ENCODE measurements around the gene MEX3D. TPM values are rescaled to one million over a fixed set of nuclear protein-coding genes. Genes with fewer than 3 reads are reported as not detected.

Gene MEX3D
- total and polyA plus RNA-seq, 2 experiments from 2014 or later = 12.4 to 94.9 TPM

- Mint-ChIP-seq H3K27ac (peak overlapping the region; percentile 98), H3K27me3 (ENCODE audit: insufficient read depth, low read depth, poor library complexity) (peaks cover 33% of the 10 kb centered on the region), H3K4me1 (peaks cover 11% of the 10 kb centered on the region; the same call in 2 of the 3 replicates), H3K36me3 (ENCODE audit: low read depth) (peaks cover 29% of the 10 kb centered on the region), H3K4me3 (peak overlapping the region; percentile 88), H3K9me3 (no peaks in the 10 kb centered on the region)
- Histone ChIP-seq H2AFZ (peak overlapping the region; percentile 72; the same call in 1 of the 2 replicates), H3K27me3 (ENCODE audit: insufficient read depth) (no peaks in the 10 kb centered on the region), H3K4me3 (peak overlapping the region; percentile 85), H3K27ac (ENCODE audit: low read depth) (peak overlapping the region; percentile 85), H4K20me1 (replicated peaks; ENCODE audit: insufficient read depth) (peaks cover 20% of the 10 kb centered on the region), H3K36me3 (ENCODE audit: insufficient read depth) (no peaks in the 10 kb centered on the region; the same call in 1 of the 2 replicates), H3K4me1 (ENCODE audit: insufficient read depth) (peaks cover 8% of the 10 kb centered on the region), H3K4me2 (peak overlapping the region; percentile 95), H3K79me2 (replicated peaks; ENCODE audit: insufficient read depth) (peaks cover 40% of the 10 kb centered on the region), H3F3A (replicated peaks; ENCODE audit: low read depth) (peaks cover 32% of the 10 kb centered on the region), H3K9me2 (ENCODE audit: insufficient read depth) (no peaks in the 10 kb centered on the region)
- ATAC-seq = peak; percentile 6
- TF ChIP-seq CTCF (conservative IDR thresholded peaks at IDR 0.05; ENCODE audit: low read depth in 2 of 2) (no peak), ETS1 (IDR thresholded peaks at IDR 0.05) (no peak), ZNF331 (CRISPR knock-in tag; IDR thresholded peaks at IDR 0.05; ENCODE audit: low read depth) (no peak), STAT1 (IDR thresholded peaks at IDR 0.05; ENCODE audit: unreplicated experiment) (no peak), EZH2phosphoT487 (IDR thresholded peaks at IDR 0.05; ENCODE audit: unreplicated experiment) (no peak), EZH2 (IDR thresholded peaks at IDR 0.05; ENCODE audit: low read depth, unreplicated experiment) (no peak), ZNF462 (CRISPR knock-in tag; IDR thresholded peaks at IDR 0.05) (no peak), POLR2AphosphoS5 (IDR thresholded peaks at IDR 0.05; ENCODE audit: low read depth) (no peak), JUNB (IDR thresholded peaks at IDR 0.05; ENCODE audit: unreplicated experiment) (no peak), REST (IDR thresholded peaks at IDR 0.05; ENCODE audit: unreplicated experiment) (no peak), CREB1 (CRISPR knock-in tag; IDR thresholded peaks at IDR 0.05; ENCODE audit: low read depth) (no peak), ZNF114 (CRISPR knock-in tag; IDR thresholded peaks at IDR 0.05) (no peak), NANOG (IDR thresholded peaks at IDR 0.05; ENCODE audit: borderline replicate concordance) (no peak)
- DNase-seq (ENCODE audit: low spot score) = no peak
Measured at GRCh38 chr19:1606138-1606651, 38.1 kb upstream of the MEX3D start.
